T-helper 1 cell treated with Interleukin-12 subunit alpha and Interleukin-12 subunit beta and Interleukin-4 antibody, amounts not matched to agents 30 μg/mL and 1 μg/mL, for 36 hours (primary cell): Measurements from ENCODE around the gene DYNLL2.
A peak's percentile ranks its signal among the peaks of the same experiment; 100 is the strongest.
"Not testable (repeated sequence)": the region's sequence is repeated elsewhere in the genome, so short reads cannot be mapped to it uniquely, and the experiment has no call there.

ENCODE experiments used
- H3K27ac Mint-ChIP-seq: one replicate; pipeline ENCODE4 v1.8.0; 2021; ENCODE audit warnings: mild to moderate bottlenecking, mixed read lengths
- H3K27me3 Mint-ChIP-seq: one replicate; pipeline ENCODE4 v1.8.0; 2021; ENCODE audit warnings: low read depth, mixed read lengths
- H3K36me3 Mint-ChIP-seq: one replicate; pipeline ENCODE4 v1.8.0; 2021; ENCODE audit warnings: low read depth, mixed read lengths
- H3K4me1 Mint-ChIP-seq: one replicate; pipeline ENCODE4 v1.8.0; 2021; ENCODE audit warnings: low read depth, mixed read lengths
- H3K4me3 Mint-ChIP-seq: one replicate; pipeline ENCODE4 v1.8.0; 2021; ENCODE audit warnings: mild to moderate bottlenecking, moderate library complexity, mixed read lengths
- H3K9me3 Mint-ChIP-seq: one replicate; pipeline ENCODE4 v1.8.0; 2021; ENCODE audit warnings: mixed read lengths

The DYNLL2 gene

DNA sequence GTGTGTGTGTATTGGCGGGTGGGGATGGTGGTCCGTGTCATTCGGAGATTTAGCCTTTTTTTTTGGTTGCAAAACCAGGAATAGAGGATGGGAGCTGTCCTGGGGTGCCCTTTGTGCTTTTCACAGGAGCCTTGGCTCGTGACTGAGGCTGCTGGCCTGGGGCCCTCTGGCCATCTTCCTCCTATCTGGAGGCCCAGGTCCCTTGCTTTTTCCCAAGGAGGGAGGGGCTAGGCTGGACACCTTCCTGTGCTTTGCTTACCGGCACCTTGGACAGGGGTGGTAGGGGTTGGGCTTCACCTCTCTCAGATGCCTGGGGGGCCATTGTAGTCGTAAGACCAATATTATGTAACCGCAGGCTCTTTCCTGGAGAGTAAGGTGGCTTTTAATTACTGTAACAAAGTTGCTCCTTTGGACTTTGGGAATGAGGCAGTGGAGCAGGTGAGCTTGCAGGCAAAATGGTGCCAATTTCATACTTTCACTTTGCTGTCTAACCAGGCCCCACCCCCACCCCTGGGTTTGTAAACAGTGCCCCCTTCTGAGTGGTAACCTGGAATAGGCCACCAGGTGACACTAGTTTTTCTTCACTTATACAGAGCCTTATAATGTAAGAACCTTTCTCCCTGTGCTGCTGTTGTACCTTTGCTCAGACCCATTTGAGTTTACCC is 1.2 kb downstream of the DYNLL2 start:
- Mint-ChIP-seq H3K4me1 (peaks cover 34% of the 10 kb centered on the region), H3K27me3 (peaks cover 10% of the 10 kb centered on the region), H3K36me3 (peaks cover 29% of the 10 kb centered on the region), H3K27ac (peak overlapping the region; percentile 82), H3K4me3 (peak overlapping the region; percentile 87), H3K9me3 (no peaks in the 10 kb centered on the region)

DNA sequence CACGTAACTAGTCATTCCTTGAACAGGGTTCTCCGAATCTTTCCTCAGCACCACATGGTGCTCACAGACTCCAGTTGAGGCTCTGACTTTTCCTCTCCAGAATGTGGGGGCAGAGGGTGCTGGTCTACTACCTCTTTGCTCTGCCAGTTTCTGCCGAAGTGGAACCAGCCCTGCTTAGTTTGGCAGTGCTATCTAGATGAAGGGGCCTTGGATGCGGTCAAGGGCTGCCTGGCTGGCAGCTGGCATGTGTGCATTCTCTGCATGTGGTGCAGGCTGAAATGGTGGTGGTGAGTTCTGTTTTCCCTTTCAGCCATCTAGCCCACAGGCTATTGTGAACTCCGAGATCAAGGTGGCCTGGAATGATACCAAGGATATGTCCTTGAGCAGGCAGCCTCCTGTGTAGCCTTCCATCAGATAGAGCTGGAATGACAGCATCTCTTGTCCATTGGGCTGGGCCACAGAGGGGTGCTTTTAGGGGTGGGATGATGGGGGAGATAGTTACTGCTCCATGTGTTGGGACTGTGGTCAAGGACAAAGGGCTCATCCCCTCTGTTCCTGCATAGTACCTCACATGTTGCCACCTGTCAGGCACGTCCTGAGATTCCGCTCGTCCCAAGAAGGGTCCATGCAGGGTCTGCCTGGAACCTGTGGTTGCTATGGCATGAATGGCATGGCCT is 2.0 kb downstream of the DYNLL2 start:
- Mint-ChIP-seq H3K27ac (peak overlapping the region; percentile 82), H3K36me3 (peaks cover 37% of the 10 kb centered on the region), H3K4me3 (peak overlapping the region; percentile 87), H3K27me3 (peaks cover 3% of the 10 kb centered on the region), H3K4me1 (peaks cover 40% of the 10 kb centered on the region), H3K9me3 (no peaks in the 10 kb centered on the region)

DNA sequence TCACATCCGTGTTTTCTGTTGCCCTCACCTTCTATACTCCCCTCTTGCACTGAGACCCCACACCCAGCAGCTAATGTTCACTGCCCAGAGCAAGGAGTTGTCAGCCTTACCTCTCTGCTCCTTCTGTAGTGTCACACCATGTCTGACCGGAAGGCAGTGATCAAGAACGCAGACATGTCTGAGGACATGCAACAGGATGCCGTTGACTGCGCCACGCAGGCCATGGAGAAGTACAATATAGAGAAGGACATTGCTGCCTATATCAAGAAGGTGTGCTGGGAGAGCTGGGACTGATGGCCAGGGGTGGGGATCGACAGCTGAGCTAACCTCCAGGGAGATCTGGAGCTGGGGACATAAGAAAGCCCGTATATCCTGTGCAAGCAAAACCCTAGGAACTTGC is 3.7 kb downstream of the DYNLL2 start:
- H3K4me1 Mint-ChIP-seq: peaks cover 46% of the 10 kb centered on the region
- H3K27ac Mint-ChIP-seq: no peak overlapping the region
- no peaks in the 10 kb centered on the region for H3K27me3 Mint-ChIP-seq
- peaks cover 51% of the 10 kb centered on the region for H3K36me3 Mint-ChIP-seq
- H3K9me3 Mint-ChIP-seq: no peaks in the 10 kb centered on the region
- no peak overlapping the region for H3K4me3 Mint-ChIP-seq

DNA sequence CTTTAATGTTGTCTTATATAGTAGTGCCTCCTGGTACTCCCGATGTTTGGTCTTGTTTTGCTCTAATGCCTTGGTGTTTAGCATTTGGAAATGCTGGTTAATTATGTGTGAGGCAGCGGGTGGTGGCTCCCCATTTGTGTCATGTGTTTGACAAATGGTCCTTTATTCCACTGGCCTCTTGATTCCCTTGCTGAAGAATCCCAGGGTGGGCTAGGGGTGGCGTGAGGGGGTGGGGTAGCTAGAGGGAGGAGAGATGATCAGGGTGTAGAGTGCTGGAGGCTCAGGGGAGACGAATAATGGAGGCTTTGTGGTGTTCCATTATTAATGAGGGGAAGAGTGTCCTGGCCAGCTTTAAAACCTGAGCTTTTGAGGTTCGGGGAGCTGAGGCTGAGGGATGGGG is 5.4 kb downstream of the DYNLL2 start:
- Mint-ChIP-seq H3K36me3 (peaks cover 60% of the 10 kb centered on the region), H3K27ac (no peak overlapping the region), H3K9me3 (no peaks in the 10 kb centered on the region), H3K4me1 (peaks cover 45% of the 10 kb centered on the region), H3K4me3 (no peak overlapping the region), H3K27me3 (no peaks in the 10 kb centered on the region)

DNA sequence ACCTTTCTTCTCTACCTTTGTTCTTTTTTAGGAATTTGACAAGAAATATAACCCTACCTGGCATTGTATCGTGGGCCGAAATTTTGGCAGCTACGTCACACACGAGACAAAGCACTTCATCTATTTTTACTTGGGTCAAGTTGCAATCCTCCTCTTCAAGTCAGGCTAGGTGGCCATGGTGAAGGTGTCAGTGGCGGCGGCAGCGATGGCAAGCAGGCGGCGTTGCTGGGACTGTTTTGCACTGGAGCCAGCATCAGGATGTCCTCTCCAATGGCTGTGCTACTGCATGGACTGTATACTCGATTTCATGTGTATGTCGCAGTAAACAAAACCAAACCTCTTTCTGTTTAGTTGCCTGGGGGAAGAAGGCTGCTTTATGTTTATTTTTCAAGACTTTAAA is 5.9 kb downstream of the DYNLL2 start:
- no peaks in the 10 kb centered on the region for H3K9me3 Mint-ChIP-seq
- no peaks in the 10 kb centered on the region for H3K27me3 Mint-ChIP-seq
- H3K4me3 Mint-ChIP-seq: no peak overlapping the region
- H3K36me3 Mint-ChIP-seq: peaks cover 64% of the 10 kb centered on the region
- H3K27ac Mint-ChIP-seq: no peak overlapping the region
- peaks cover 45% of the 10 kb centered on the region for H3K4me1 Mint-ChIP-seq

DNA sequence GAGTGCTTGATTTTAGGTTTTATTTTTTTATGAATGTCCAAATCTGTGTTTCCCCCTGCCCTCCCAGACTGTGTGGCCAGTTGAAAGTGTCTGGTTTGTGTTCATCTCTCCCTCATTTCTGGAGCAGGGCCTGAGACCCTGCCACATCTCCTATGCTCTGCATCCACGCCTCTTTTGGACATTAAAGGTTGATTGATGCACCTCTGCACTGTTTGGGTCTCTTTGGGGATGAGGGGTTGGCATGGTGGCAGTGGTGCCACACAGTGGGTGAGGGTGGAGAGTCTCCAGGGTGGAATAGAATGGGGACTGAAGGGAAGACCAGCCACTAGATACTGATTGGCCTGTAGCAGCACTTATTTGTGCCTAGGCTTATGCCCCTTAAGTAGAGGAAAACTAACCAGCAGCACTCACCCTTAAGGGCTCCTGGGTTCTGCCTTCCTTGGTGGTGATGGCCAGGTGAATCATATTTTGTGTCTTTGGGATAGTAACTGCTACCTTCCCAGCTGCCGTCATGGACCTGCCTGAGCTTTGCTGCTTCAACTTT is 7.9 kb downstream of the DYNLL2 start:
- Mint-ChIP-seq H3K36me3 (peaks cover 64% of the 10 kb centered on the region), H3K27me3 (no peaks in the 10 kb centered on the region), H3K4me1 (peaks cover 30% of the 10 kb centered on the region), H3K4me3 (no peak overlapping the region), H3K27ac (no peak overlapping the region), H3K9me3 (no peaks in the 10 kb centered on the region)

DNA sequence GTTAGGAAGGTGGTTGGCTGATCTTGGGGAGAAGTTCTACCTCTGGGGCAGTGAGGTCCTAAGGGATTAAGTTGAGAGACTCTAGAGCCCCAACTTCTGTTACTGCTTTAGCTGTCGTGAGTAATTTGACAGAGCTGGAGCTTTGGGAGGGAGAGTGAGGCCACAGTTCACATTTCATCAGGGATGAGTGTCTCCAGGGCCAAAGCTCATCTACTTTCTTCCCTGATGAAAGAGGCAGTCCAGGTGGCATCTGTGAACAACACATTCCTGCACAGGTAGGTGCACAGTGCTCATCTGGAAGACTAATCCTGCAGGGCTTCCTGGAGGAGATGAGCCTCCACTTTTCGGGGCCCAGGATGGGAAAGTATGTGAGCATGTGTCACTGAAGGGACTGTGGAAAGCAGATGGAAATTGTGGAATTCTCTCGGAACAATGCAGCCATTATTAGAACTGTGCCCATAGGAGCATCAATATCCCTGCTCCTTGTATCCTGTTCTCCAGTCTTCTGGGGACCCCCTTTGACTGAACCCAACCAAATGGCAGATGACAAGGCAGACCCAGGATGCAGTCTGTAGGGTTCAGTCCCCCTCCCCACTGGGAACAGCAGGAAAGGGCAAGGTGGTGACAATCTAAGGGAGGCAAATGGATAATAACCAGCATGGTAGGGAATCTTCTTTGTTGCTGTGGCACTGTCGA is 9.0 kb downstream of the DYNLL2 start:
- no peak overlapping the region for H3K4me3 Mint-ChIP-seq
- peaks cover 20% of the 10 kb centered on the region for H3K4me1 Mint-ChIP-seq
- H3K27me3 Mint-ChIP-seq: no peaks in the 10 kb centered on the region
- H3K36me3 Mint-ChIP-seq: peaks cover 58% of the 10 kb centered on the region
- no peaks in the 10 kb centered on the region for H3K9me3 Mint-ChIP-seq
- no peak overlapping the region for H3K27ac Mint-ChIP-seq

DNA sequence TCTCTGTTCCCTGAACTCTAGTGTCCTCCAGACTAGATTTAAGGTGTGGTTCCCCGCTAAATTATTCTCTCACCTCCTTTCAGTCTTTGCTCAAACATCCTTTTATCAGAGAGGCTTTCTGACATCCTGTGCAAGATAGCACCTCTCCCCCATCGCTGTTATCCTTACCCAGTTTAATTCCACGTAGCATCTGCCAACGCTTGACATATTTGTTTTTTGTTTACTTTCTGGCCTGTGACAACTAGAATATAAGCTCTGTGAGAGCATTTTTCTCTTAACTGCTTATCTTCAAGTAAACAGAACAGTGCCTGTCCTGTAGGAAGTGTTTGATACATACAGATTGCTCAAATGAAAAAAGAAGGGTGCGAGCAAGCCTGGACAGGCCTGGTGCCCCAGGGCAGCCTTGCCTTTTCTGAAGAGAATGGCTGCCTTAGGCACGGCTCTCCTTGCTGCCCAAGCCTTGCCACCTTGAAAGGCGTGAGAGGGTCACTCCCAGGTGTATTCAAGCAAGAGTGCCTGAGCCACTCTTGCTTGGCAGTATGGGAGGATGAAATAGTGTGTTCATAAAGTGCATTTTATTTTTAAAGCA is 9.7 kb downstream of the DYNLL2 start:
- H3K9me3 Mint-ChIP-seq: no peaks in the 10 kb centered on the region
- H3K27me3 Mint-ChIP-seq: no peaks in the 10 kb centered on the region
- H3K4me3 Mint-ChIP-seq: no peak overlapping the region
- H3K36me3 Mint-ChIP-seq: peaks cover 53% of the 10 kb centered on the region
- no peak overlapping the region for H3K27ac Mint-ChIP-seq
- H3K4me1 Mint-ChIP-seq: peaks cover 18% of the 10 kb centered on the region

DNA sequence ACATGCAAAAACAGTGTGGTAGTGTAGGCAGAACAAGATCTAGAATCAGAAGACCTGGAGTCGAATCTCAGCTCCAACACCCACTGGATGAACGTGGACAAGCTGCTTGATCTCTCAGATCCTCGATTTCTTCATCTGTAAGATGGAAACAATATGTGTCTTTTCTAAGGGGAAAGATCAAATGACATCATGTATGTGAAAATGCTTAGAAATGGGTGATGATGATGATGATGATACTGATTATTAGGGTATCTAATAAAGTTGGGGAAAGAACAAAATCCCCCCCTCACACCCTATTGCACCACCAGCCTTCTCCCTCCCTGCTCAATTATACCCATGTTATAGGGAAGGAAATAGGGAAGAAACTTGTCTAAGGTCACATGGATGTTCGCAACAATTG is 10.9 kb downstream of the DYNLL2 start:
- Mint-ChIP-seq H3K9me3 (no peaks in the 10 kb centered on the region), H3K36me3 (peaks cover 42% of the 10 kb centered on the region), H3K4me1 (peaks cover 13% of the 10 kb centered on the region), H3K27ac (no peak overlapping the region), H3K4me3 (no peak overlapping the region), H3K27me3 (no peaks in the 10 kb centered on the region)

DNA sequence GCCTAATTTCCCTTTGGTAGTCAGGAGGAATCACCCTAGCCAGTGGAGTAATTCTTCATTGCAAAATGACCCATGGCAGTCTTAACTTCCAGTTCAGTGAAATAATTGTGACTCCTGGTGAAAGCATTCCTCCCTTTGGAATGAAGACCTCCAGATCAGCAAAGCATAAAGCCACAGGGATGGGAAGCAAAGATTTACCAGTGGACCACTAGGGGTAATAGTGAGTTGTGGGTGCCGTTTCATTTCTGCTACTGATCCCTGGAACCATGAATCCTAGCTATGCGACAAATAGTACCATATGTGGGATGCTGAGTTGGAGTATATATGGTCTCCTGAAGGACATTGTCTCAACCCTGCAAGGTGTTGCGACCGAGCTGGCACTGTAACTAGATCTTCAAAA is 13.7 kb downstream of the DYNLL2 start:
- no peak overlapping the region for H3K27ac Mint-ChIP-seq
- H3K36me3 Mint-ChIP-seq: peaks cover 18% of the 10 kb centered on the region
- H3K9me3 Mint-ChIP-seq: no peaks in the 10 kb centered on the region
- peaks cover 2% of the 10 kb centered on the region for H3K4me1 Mint-ChIP-seq
- H3K4me3 Mint-ChIP-seq: no peak overlapping the region
- peaks cover 9% of the 10 kb centered on the region for H3K27me3 Mint-ChIP-seq

DNA sequence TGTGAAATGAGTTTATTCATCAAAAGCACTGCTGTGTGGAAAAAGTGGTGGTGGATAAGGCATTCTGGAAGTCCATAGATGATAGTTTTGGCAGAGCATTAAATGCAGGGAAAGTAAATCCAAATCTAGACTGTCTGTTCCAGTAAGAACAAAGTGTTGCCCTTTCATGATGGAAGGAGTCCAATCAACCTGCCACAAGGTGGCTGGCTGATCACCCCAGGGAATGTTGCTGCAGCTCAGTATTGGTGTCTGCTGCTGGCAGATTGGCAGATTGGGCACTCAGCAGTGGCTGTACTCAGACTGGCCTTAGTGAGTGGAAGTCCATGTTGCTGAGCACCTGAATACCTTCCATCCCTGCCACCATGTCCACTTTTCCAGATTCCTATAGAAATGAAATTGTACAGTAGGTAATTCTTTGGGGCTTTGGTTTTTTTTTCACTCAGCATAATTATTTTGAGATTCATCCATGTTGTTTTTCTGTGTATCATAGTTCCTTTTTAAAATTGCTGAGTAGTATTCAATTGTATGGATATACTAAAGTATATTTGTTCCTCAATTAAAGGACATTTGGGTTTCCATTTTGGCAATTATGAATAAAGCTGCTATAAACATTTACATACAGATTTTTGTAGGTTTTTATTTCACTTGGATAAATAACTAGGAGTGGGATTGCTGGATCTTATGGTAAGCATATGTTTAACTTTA is 14.3 kb downstream of the DYNLL2 start:
- H3K4me3 Mint-ChIP-seq: no peak overlapping the region
- no peaks in the 10 kb centered on the region for H3K4me1 Mint-ChIP-seq
- H3K9me3 Mint-ChIP-seq: no peaks in the 10 kb centered on the region
- peaks cover 14% of the 10 kb centered on the region for H3K36me3 Mint-ChIP-seq
- peaks cover 9% of the 10 kb centered on the region for H3K27me3 Mint-ChIP-seq
- H3K27ac Mint-ChIP-seq: no peak overlapping the region

DNA sequence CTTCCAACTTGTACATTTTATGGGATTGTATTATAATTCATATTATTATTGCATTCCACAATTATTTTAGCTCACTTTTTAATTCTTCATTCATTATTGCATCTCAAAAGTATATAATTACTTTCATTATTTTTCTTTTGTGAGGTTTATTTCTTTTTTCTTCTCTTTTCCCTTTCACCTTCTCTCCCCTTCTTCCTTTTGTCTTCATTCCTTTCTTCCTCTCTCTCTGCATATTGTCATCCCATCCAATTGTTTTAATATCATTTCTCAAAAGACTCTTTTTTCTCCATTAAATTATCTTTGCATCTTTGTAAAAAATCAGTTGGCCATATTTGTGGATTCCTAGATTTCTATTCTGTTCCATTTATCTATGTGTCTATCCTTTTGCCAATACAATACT is 17.3 kb downstream of the DYNLL2 start:
- Mint-ChIP-seq H3K4me1 (no peaks in the 10 kb centered on the region), H3K36me3 (no peaks in the 10 kb centered on the region), H3K27ac (no peak overlapping the region), H3K9me3 (no peaks in the 10 kb centered on the region), H3K27me3 (peaks cover 17% of the 10 kb centered on the region), H3K4me3 (no peak overlapping the region)

DNA sequence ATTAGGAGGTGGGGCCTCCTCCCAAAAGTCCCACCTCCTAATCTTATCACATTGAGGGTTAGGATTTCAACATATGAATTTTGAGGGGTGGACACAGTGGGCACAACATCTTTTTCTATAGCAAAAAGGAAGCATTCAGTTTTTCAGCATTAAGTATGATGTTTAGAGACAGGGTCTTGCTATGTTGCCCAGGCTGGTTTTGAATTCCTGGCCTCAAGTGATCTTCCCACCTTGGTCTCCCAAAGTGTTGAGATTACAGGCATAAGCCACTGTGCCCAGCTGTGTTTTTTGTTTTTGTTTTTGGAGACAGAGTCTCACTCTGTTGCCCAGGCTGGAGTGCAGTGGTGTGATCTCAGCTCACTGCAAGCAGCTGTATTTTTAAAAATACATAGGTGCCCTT is 18.7 kb downstream of the DYNLL2 start:
- H3K36me3 Mint-ChIP-seq, H3K4me3 Mint-ChIP-seq, H3K4me1 Mint-ChIP-seq, H3K9me3 Mint-ChIP-seq, H3K27ac Mint-ChIP-seq: not testable (repeated sequence)
- peaks cover 17% of the 10 kb centered on the region for H3K27me3 Mint-ChIP-seq

DNA sequence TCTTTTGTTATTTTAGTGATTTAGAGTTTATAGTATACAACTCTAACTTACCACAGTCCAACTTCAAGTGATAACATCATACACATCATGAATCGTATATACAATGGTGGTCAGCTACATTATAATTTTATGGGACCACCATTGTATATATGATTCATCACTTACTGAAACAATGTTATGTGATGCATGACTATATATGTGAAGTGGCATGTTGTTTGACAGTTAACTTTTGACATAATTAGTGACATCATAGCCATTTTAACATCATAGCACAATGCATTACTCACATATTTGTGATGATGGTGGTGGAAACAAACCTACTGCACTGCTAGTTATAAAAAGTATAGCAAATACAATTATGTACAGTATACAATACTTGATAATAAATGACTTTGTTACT is 21.9 kb downstream of the DYNLL2 start:
- Mint-ChIP-seq H3K27ac (no peak overlapping the region), H3K4me3 (no peak overlapping the region), H3K36me3 (no peaks in the 10 kb centered on the region), H3K4me1 (no peaks in the 10 kb centered on the region), H3K27me3 (peaks cover 17% of the 10 kb centered on the region), H3K9me3 (no peaks in the 10 kb centered on the region)
